Measurements from ENCODE around the gene C14orf180.

DNA sequence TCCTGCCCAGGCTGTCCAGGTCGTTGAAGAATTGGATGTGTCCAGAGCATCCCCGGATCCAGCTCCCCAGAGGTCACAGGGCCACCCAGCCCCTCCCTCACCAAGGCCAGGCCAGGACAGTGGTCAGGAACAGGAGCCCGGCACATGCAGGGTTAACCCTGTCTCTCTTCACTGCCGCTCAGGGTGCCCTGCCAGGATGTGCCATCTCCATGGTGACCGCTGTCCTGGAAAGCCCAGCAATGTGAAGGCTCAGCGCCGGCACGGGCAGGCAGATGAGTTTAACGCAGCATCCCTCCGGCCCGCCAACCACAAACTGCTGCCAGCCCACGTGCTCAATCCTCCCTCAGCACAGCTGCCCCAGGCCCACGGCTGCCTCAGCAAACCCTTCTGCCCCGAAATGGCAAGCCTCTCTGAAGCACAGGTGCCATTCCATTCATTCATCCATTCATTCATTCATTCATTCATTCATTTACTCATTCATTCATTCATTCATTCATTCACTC, 20.6 kb downstream of the C14orf180 start:
- TF ChIP-seq MYC (IDR thresholded peaks at IDR 0.05; ENCODE audit: low read depth, low read length) = no peak
- TF ChIP-seq, protein P1, sequence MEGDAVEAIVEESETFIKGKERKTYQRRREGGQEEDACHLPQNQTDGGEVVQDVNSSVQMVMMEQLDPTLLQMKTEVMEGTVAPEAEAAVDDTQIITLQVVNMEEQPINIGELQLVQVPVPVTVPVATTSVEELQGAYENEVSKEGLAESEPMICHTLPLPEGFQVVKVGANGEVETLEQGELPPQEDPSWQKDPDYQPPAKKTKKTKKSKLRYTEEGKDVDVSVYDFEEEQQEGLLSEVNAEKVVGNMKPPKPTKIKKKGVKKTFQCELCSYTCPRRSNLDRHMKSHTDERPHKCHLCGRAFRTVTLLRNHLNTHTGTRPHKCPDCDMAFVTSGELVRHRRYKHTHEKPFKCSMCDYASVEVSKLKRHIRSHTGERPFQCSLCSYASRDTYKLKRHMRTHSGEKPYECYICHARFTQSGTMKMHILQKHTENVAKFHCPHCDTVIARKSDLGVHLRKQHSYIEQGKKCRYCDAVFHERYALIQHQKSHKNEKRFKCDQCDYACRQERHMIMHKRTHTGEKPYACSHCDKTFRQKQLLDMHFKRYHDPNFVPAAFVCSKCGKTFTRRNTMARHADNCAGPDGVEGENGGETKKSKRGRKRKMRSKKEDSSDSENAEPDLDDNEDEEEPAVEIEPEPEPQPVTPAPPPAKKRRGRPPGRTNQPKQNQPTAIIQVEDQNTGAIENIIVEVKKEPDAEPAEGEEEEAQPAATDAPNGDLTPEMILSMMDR (IDR thresholded peaks at IDR 0.05; ENCODE audit: low read depth, low read length) = no peak
- TF ChIP-seq, protein P2, sequence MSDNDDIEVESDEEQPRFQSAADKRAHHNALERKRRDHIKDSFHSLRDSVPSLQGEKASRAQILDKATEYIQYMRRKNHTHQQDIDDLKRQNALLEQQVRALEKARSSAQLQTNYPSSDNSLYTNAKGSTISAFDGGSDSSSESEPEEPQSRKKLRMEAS (IDR thresholded peaks at IDR 0.05; ENCODE audit: low read depth, low read length) = peak; percentile 69

Measured in NB4 (cell line).